Muscle layer of duodenum (tissue), 2 donors: ENCODE results near the gene EIF1AD.

ENCODE experiments used
- H3K27ac ChIP-seq: one replicate; pipeline ENCODE4 v1.7.0; 2013; ENCODE audit warnings: mild to moderate bottlenecking, low read length
- H3K27me3 ChIP-seq: one replicate; pipeline ENCODE4 v1.7.0; 2013; ENCODE audit warnings: low read depth, mild to moderate bottlenecking, control low read depth, low read length
- H3K36me3 ChIP-seq, 2 donors: one replicate each; pipeline ENCODE4 v1.7.0; 2013; ENCODE audit warnings: low read length in 2 of 2, control low read depth in 1 of 2, mild to moderate bottlenecking in 1 of 2; ENCODE audit not compliant: insufficient read depth in 2 of 2, control insufficient read depth in 1 of 2
- H3K4me1 ChIP-seq, 2 donors: one replicate each; pipeline ENCODE4 v1.7.0; 2013; ENCODE audit warnings: low read length in 2 of 2, mild to moderate bottlenecking in 2 of 2, control low read depth in 1 of 2, moderate library complexity in 1 of 2; ENCODE audit not compliant: insufficient read depth in 2 of 2, control insufficient read depth in 1 of 2
- H3K4me3 ChIP-seq, 2 donors: one replicate each; pipeline ENCODE4 v1.7.0; 2013; ENCODE audit warnings: low read length in 2 of 2, low read depth in 1 of 2, mild to moderate bottlenecking in 1 of 2
- H3K9me3 ChIP-seq, 2 donors: one replicate each; pipeline ENCODE4 v1.7.0; 2013; ENCODE audit warnings: low read length in 2 of 2, control low read depth in 1 of 2, mild to moderate bottlenecking in 1 of 2; ENCODE audit not compliant: control insufficient read depth in 1 of 2
- donor health status: healthy.

The EIF1AD gene

GRCh38 chr11:65947133-65947532 lies 54.8 kb downstream of the EIF1AD start:
- no peaks in the 10 kb centered on the region for H3K9me3 ChIP-seq
- no peak overlapping the region for H3K4me3 ChIP-seq
- H3K4me1 ChIP-seq = no peaks in the 10 kb centered on the region
- H3K27me3 ChIP-seq = no peaks in the 10 kb centered on the region
- H3K36me3 ChIP-seq = no peaks in the 10 kb centered on the region
- H3K27ac ChIP-seq = no peak overlapping the region

GRCh38 chr11:65946655-65947054 lies 55.3 kb downstream of the EIF1AD start:
- H3K27ac ChIP-seq = no peak overlapping the region
- no peaks in the 10 kb centered on the region for H3K36me3 ChIP-seq

More at GRCh38 chr11:65946655-65947054, 55.3 kb downstream of the EIF1AD start:
- Histone ChIP-seq H3K9me3 (no peaks in the 10 kb centered on the region), H3K4me1 (peaks cover 0 to 3% of the 10 kb centered on the region in 2 donors), H3K4me3 (no peak overlapping the region), H3K27me3 (no peaks in the 10 kb centered on the region)
